ENCODE measurements around the gene TRPC4AP. TPM values are rescaled to one million over a fixed set of nuclear protein-coding genes. Genes with fewer than 3 reads are reported as not detected.

The TRPC4AP gene, protein sequence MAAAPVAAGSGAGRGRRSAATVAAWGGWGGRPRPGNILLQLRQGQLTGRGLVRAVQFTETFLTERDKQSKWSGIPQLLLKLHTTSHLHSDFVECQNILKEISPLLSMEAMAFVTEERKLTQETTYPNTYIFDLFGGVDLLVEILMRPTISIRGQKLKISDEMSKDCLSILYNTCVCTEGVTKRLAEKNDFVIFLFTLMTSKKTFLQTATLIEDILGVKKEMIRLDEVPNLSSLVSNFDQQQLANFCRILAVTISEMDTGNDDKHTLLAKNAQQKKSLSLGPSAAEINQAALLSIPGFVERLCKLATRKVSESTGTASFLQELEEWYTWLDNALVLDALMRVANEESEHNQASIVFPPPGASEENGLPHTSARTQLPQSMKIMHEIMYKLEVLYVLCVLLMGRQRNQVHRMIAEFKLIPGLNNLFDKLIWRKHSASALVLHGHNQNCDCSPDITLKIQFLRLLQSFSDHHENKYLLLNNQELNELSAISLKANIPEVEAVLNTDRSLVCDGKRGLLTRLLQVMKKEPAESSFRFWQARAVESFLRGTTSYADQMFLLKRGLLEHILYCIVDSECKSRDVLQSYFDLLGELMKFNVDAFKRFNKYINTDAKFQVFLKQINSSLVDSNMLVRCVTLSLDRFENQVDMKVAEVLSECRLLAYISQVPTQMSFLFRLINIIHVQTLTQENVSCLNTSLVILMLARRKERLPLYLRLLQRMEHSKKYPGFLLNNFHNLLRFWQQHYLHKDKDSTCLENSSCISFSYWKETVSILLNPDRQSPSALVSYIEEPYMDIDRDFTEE
- 10 to 100 TPM; 53.3 to 76.8 (median 73.5) TPM for total RNA-seq

DNA sequence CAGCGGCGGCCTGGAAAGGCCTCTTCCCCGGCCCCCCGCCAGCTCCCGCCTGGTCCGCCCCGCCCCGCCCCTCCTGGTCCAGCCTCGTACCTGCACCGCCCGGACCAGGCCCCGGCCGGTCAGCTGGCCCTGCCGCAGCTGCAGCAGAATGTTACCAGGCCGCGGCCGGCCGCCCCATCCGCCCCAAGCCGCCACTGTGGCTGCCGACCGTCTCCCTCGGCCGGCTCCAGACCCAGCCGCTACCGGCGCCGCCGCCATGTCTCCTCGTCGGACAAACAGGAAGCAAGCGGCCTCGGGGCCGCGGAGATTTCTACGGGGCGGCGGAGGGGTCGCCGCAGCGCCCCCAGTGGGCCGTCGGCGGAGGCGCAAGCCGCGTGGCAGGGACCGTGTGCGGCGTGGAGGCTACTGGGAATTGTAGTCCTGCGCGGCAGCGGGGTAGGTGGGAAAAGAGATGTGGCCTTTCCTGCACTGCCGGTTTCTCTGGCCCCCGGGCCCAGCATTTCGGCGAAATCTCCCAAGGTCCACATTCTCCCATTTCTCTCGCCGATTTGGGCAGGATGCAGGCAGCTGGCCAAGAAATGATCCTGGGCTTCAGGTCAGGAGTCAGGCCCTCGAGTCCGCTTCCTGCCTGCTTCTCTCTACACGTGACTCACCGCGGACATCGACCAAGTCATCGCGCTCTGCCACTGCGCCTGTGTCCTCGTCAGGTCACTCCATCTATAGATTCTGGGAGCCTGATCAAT, at the start of gene TRPC4AP:
Gene TRPC4AP (minus strand): TSS at position 284 of the 743 bp plus-strand sequence. CDS start 26 bp downstream, at position 258.
- WGBS, 2 donors = 15 to 45% methylated on average over 12 to 33 of the region's 69 CpGs
- Histone ChIP-seq H3K9me3 (no peaks in the 10 kb centered on the region), H3K4me3 (replicated peaks in 1 of 3) (peak within 1 kb of the TSS; percentile 69 to 94 (median 79)), H3K27me3 (no peaks in the 10 kb centered on the region), H3K27ac (peak within 1 kb of the TSS; percentile 84 to 95 (median 90)), H3K4me1 (peaks cover 20 to 30% of the 10 kb centered on the region in 2 donors), H3K36me3 (peaks cover 0 to 6% of the 10 kb centered on the region in 2 donors)
- peak; percentile 85 to 89 for DNase-seq
- peak in 1 of 2 donors; percentile 82 for TF ChIP-seq POLR2A (IDR thresholded peaks at IDR 0.05)
- TF ChIP-seq, protein P1, sequence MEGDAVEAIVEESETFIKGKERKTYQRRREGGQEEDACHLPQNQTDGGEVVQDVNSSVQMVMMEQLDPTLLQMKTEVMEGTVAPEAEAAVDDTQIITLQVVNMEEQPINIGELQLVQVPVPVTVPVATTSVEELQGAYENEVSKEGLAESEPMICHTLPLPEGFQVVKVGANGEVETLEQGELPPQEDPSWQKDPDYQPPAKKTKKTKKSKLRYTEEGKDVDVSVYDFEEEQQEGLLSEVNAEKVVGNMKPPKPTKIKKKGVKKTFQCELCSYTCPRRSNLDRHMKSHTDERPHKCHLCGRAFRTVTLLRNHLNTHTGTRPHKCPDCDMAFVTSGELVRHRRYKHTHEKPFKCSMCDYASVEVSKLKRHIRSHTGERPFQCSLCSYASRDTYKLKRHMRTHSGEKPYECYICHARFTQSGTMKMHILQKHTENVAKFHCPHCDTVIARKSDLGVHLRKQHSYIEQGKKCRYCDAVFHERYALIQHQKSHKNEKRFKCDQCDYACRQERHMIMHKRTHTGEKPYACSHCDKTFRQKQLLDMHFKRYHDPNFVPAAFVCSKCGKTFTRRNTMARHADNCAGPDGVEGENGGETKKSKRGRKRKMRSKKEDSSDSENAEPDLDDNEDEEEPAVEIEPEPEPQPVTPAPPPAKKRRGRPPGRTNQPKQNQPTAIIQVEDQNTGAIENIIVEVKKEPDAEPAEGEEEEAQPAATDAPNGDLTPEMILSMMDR (IDR thresholded peaks at IDR 0.05) = peak; percentile 77 to 98 (median 96)
- intact Hi-C loops (cut with DNase I) = loop anchor here (10.0 kb wide), 1 partner anchor 218 kb away; the partner anchor contains the start of genes ACSS2 and GGT7

- intact Hi-C loops (cut with DNase I) = no loop called here
- no peak for TF ChIP-seq POLR2A (IDR thresholded peaks at IDR 0.05)
- TF ChIP-seq, protein P1 (IDR thresholded peaks at IDR 0.05) = no peak
- Histone ChIP-seq H3K27ac (peak overlapping the region in 2 of 3 donors; percentile 23 to 52), H3K4me1 (peaks cover 0 to 10% of the 10 kb centered on the region in 2 donors), H3K9me3 (no peaks in the 10 kb centered on the region), H3K27me3 (no peaks in the 10 kb centered on the region), H3K36me3 (peaks cover 27 to 32% of the 10 kb centered on the region in 2 donors), H3K4me3 (replicated peaks in 1 of 3) (no peak overlapping the region)
- DNase-seq = peak in 1 of 2 donors; percentile 17
- 89 to 90% methylated on average over 11 of the region's 11 CpGs for WGBS, 2 donors
Measured at GRCh38 chr20:35135867-35136586, 43.4 kb upstream of the TRPC4AP start.

DNA sequence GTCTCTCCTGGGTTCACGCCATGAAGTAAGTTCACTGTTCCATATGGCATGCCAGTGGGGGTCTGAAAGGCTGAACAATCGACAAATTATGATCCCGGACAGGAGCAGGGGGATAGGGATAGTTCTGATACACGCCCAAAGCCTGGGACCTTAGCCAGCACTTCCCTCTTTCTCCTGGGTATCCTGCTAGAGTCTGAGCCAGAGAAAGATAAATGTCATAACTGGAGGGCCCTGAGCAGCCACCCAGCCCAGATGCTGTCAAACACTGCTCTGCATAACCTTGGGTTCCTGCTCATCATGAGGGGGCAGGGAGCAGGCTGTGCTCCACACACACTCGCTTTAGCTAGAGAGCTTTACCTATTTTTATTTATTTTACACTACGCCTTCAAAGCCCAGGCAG, 42.3 kb upstream of the TRPC4AP start:
- Histone ChIP-seq H3K27me3 (no peaks in the 10 kb centered on the region), H3K27ac (peak overlapping the region; percentile 5 to 39 (median 28)), H3K4me1 (peaks cover 0 to 10% of the 10 kb centered on the region in 2 donors), H3K9me3 (no peaks in the 10 kb centered on the region), H3K36me3 (peaks cover 25 to 38% of the 10 kb centered on the region in 2 donors), H3K4me3 (replicated peaks in 1 of 3) (no peak overlapping the region)
- no peak for TF ChIP-seq POLR2A (IDR thresholded peaks at IDR 0.05)
- TF ChIP-seq, protein P1 (IDR thresholded peaks at IDR 0.05) = no peak
- intact Hi-C loops (cut with DNase I) = no loop called here
- no peak for DNase-seq
- 81 to 87% methylated on average over 6 of the region's 6 CpGs for WGBS, 2 donors

- Histone ChIP-seq H3K9me3 (no peaks in the 10 kb centered on the region), H3K36me3 (peaks cover 25 to 43% of the 10 kb centered on the region in 2 donors), H3K27me3 (no peaks in the 10 kb centered on the region), H3K4me1 (peaks cover 0 to 10% of the 10 kb centered on the region in 2 donors), H3K4me3 (replicated peaks in 1 of 3) (no peak overlapping the region), H3K27ac (peak overlapping the region; percentile 5 to 39 (median 28))
- TF ChIP-seq, protein P1 (IDR thresholded peaks at IDR 0.05) = no peak
- no peak for TF ChIP-seq POLR2A (IDR thresholded peaks at IDR 0.05)
- WGBS, 2 donors = 43 to 82% methylated on average over 9 of the region's 9 CpGs
- DNase-seq = no peak
- intact Hi-C loops (cut with DNase I) = no loop called here
Measured at GRCh38 chr20:35134472-35134871, 41.9 kb upstream of the TRPC4AP start.

Data from thyroid gland (tissue), 4 donors.